Measurements from ENCODE around the gene THSD7B. TPM values are rescaled to one million over a fixed set of nuclear protein-coding genes. Genes with fewer than 3 reads are reported as not detected.

THSD7B gene
- total RNA-seq, 1 donor from 2014 or later, result 12.0 TPM

- no peak overlapping the region for H3K4me3 Mint-ChIP-seq (ENCODE audit: low read depth)
- H3K27me3 Mint-ChIP-seq, result no peaks in the 10 kb centered on the region
- no peaks in the 10 kb centered on the region for H3K9me3 Mint-ChIP-seq (ENCODE audit: low read depth)
- H3K4me1 Mint-ChIP-seq (ENCODE audit: low read depth), result no peaks in the 10 kb centered on the region
- H3K36me3 Mint-ChIP-seq (ENCODE audit: insufficient read depth), result no peaks in the 10 kb centered on the region
- no peak for DNase-seq (ENCODE audit: low spot score, unreplicated experiment)
- H3K27ac Mint-ChIP-seq, result no peak overlapping the region
- no peak for TF ChIP-seq CTCF (IDR thresholded peaks at IDR 0.05; ENCODE audit: unreplicated experiment)
Measured at GRCh38 chr2:136828774-136829173, 63.4 kb downstream of the THSD7B start.

GRCh38 chr2:136844546-136844945, 79.2 kb downstream of the THSD7B start:
- Mint-ChIP-seq H3K36me3 (ENCODE audit: insufficient read depth) (no peaks in the 10 kb centered on the region), H3K9me3 (ENCODE audit: low read depth) (no peaks in the 10 kb centered on the region), H3K4me1 (ENCODE audit: low read depth) (peaks cover 4% of the 10 kb centered on the region), H3K4me3 (ENCODE audit: low read depth) (no peak overlapping the region), H3K27me3 (no peaks in the 10 kb centered on the region), H3K27ac (no peak overlapping the region)
- DNase-seq (ENCODE audit: low spot score, unreplicated experiment), result no peak
- TF ChIP-seq CTCF (IDR thresholded peaks at IDR 0.05; ENCODE audit: unreplicated experiment), result no peak

GRCh38 chr2:136858656-136859055, 93.3 kb downstream of the THSD7B start:
- H3K36me3 Mint-ChIP-seq (ENCODE audit: insufficient read depth), result no peaks in the 10 kb centered on the region
- no peak overlapping the region for H3K4me3 Mint-ChIP-seq (ENCODE audit: low read depth)
- DNase-seq (ENCODE audit: low spot score, unreplicated experiment), result no peak
- no peaks in the 10 kb centered on the region for H3K4me1 Mint-ChIP-seq (ENCODE audit: low read depth)
- TF ChIP-seq CTCF (IDR thresholded peaks at IDR 0.05; ENCODE audit: unreplicated experiment), result no peak
- no peak overlapping the region for H3K27ac Mint-ChIP-seq
- H3K27me3 Mint-ChIP-seq, result no peaks in the 10 kb centered on the region
- H3K9me3 Mint-ChIP-seq (ENCODE audit: low read depth), result no peaks in the 10 kb centered on the region

GRCh38 chr2:136860443-136860958, 95.2 kb downstream of the THSD7B start:
- DNase-seq (ENCODE audit: low spot score, unreplicated experiment), result no peak
- Mint-ChIP-seq H3K4me1 (ENCODE audit: low read depth) (no peaks in the 10 kb centered on the region), H3K27ac (no peak overlapping the region), H3K9me3 (ENCODE audit: low read depth) (no peaks in the 10 kb centered on the region), H3K27me3 (no peaks in the 10 kb centered on the region), H3K36me3 (ENCODE audit: insufficient read depth) (no peaks in the 10 kb centered on the region), H3K4me3 (ENCODE audit: low read depth) (no peak overlapping the region)
- no peak for TF ChIP-seq CTCF (IDR thresholded peaks at IDR 0.05; ENCODE audit: unreplicated experiment)

GRCh38 chr2:136863468-136863867, 98.1 kb downstream of the THSD7B start:
- DNase-seq (ENCODE audit: low spot score, unreplicated experiment), result no peak
- Mint-ChIP-seq H3K4me3 (ENCODE audit: low read depth) (no peak overlapping the region), H3K27ac (no peak overlapping the region), H3K27me3 (no peaks in the 10 kb centered on the region), H3K36me3 (ENCODE audit: insufficient read depth) (no peaks in the 10 kb centered on the region), H3K9me3 (ENCODE audit: low read depth) (no peaks in the 10 kb centered on the region), H3K4me1 (ENCODE audit: low read depth) (no peaks in the 10 kb centered on the region)
- TF ChIP-seq CTCF (IDR thresholded peaks at IDR 0.05; ENCODE audit: unreplicated experiment), result no peak

Data from progenitor cell of endocrine pancreas (in vitro differentiated cells).